ENCODE results near the gene RNF115. TPM values are rescaled to one million over a fixed set of nuclear protein-coding genes. Genes with fewer than 3 reads are reported as not detected.
"Not testable (repeated sequence)": the region's sequence is repeated elsewhere in the genome, so short reads cannot be mapped to it uniquely, and the experiment has no call there.

Gene RNF115
- total RNA-seq, 2 donors from 2014 or later: 42.8 to 44.6 TPM

- TF ChIP-seq CTCF (IDR thresholded peaks at IDR 0.05): no peak
- Histone ChIP-seq H3K9me3 (no peaks in the 10 kb centered on the region), H3K27ac (no peak overlapping the region), H3K27me3 (no peaks in the 10 kb centered on the region), H3K4me1 (peaks cover 0 to 14% of the 10 kb centered on the region in 2 donors), H3K36me3 (peaks cover 79% of the 10 kb centered on the region), H3K4me3 (no peak overlapping the region)
- no peak for DNase-seq (ENCODE audit: low spot score)
Observed at GRCh38 chr1:145828367-145829026, 4.6 kb upstream of the RNF115 start.

GRCh38 chr1:145827966-145828365 lies 4.1 kb upstream of the RNF115 start:
- no peak for TF ChIP-seq CTCF (IDR thresholded peaks at IDR 0.05)
- H3K36me3 ChIP-seq: peaks cover 73% of the 10 kb centered on the region

GRCh38 chr1:145826030-145826429 lies 2.1 kb upstream of the RNF115 start:
- H3K36me3 ChIP-seq: peaks cover 54% of the 10 kb centered on the region
- no peaks in the 10 kb centered on the region for H3K9me3 ChIP-seq
- no peak for DNase-seq (ENCODE audit: low spot score)
- H3K4me3 ChIP-seq: no peak overlapping the region
- TF ChIP-seq CTCF (IDR thresholded peaks at IDR 0.05): no peak
- H3K27me3 ChIP-seq: no peaks in the 10 kb centered on the region
- H3K27ac ChIP-seq: no peak overlapping the region
- H3K4me1 ChIP-seq: peaks cover 0 to 14% of the 10 kb centered on the region in 2 donors

More at GRCh38 chr1:145827966-145828365, 4.1 kb upstream of the RNF115 start:
- Histone ChIP-seq H3K9me3 (no peaks in the 10 kb centered on the region), H3K4me1 (peaks cover 0 to 14% of the 10 kb centered on the region in 2 donors), H3K27me3 (no peaks in the 10 kb centered on the region), H3K4me3 (no peak overlapping the region), H3K27ac (no peak overlapping the region)
- no peak for DNase-seq (ENCODE audit: low spot score)

- H3K4me3 ChIP-seq: peak overlapping the region; percentile 57 to 84
- peak overlapping the region; percentile 84 to 96 for H3K27ac ChIP-seq
- no peak for TF ChIP-seq CTCF (IDR thresholded peaks at IDR 0.05)
- peaks cover 0 to 14% of the 10 kb centered on the region in 2 donors for H3K4me1 ChIP-seq
- H3K9me3 ChIP-seq: no peaks in the 10 kb centered on the region
- no peak for DNase-seq (ENCODE audit: low spot score)
- H3K36me3 ChIP-seq: peaks cover 38% of the 10 kb centered on the region
- no peaks in the 10 kb centered on the region for H3K27me3 ChIP-seq
Observed at GRCh38 chr1:145824499-145824842, 576 bp upstream of the RNF115 start.

GRCh38 chr1:145822779-145823331 lies 1.0 kb downstream of the RNF115 start:
- not testable (repeated sequence) for DNase-seq (ENCODE audit: low spot score); H3K4me3 ChIP-seq; H3K9me3 ChIP-seq; H3K27me3 ChIP-seq
- Histone ChIP-seq H3K36me3 (peaks cover 22% of the 10 kb centered on the region), H3K27ac (peak overlapping the region in 1 of 2 donors; percentile 84), H3K4me1 (peaks cover 0 to 14% of the 10 kb centered on the region in 2 donors)

GRCh38 chr1:145818095-145818494 lies 5.8 kb downstream of the RNF115 start:
- not testable (repeated sequence) for DNase-seq (ENCODE audit: low spot score); H3K4me1 ChIP-seq; H3K9me3 ChIP-seq; H3K27me3 ChIP-seq; H3K27ac ChIP-seq; H3K4me3 ChIP-seq; H3K36me3 ChIP-seq

- H3K27ac ChIP-seq; H3K27me3 ChIP-seq; H3K9me3 ChIP-seq; DNase-seq (ENCODE audit: low spot score); H3K36me3 ChIP-seq; H3K4me3 ChIP-seq; H3K4me1 ChIP-seq: not testable (repeated sequence)
Observed at GRCh38 chr1:145812977-145813810, 10.7 kb downstream of the RNF115 start.

Data from right atrium auricular region (tissue), 2 donors.